Measurements from ENCODE around the gene ZDHHC1.

DNA sequence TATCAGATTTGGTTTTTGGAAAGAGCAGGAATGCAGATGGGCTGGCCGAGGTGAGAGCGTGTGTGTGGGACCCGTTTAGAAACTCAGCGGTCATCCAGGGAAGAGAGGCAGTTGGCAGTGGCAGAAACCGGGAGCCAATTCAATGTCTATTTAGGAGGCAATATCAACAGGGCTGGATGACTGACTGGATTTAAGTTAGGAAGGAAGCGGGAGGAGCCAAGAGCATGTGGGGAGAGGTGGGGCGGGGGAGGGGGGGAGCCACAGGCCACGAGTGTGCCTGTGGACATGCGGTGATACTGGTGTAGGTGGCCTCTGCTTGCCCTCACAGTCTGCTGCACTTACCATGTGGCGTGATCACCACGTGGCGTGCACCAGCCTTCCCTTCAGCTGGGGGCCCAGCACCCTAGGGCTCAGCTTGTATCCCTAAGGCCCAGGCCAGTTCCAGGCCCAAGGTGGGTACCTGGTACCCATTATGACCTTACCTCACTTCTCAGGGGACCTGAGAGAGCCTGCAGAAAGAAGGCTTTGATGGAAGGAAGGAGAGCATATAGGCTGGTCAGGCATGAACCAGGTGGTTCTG, 12.2 kb downstream of the ZDHHC1 start:
- TF ChIP-seq ZFP30 (CRISPR knock-in tag; IDR thresholded peaks at IDR 0.05) (no peak), RARB (CRISPR knock-in tag; IDR thresholded peaks at IDR 0.05) (no peak)

All from SK-N-SH treated with all-trans-retinoic acid at 6 μM for 48 hours (cell line).